Epithelial cell of umbilical artery (primary cell): Measurements from ENCODE around the gene NDUFB4. TPM values are rescaled to one million over a fixed set of nuclear protein-coding genes. Genes with fewer than 3 reads are reported as not detected.

ENCODE experiments used
- total RNA-seq: library from RNA; depleted of rRNA; stranded (reverse); fragments of >200 nt; gene quantifications from 2 replicates; pipeline ENCODE4 v1.2.3, GENCODE V29; 2014

Gene NDUFB4
- 17.3 and 32.2 TPM in 2 replicates for total RNA-seq

GRCh38 chr3:120596116-120596852 is at the start of gene NDUFB4:
Gene NDUFB4, plus strand, starts transcription at chr3:120596336. Its CDS starts 24 bp downstream, at chr3:120596360.

Other genes with a start within 250 kb of the NDUFB4 start
- 15.9 and 22.9 TPM in 2 replicates for gene LRRC58, start 247.0 kb upstream of the NDUFB4 start, total RNA-seq
- 483 and 818 TPM in 2 replicates for gene FSTL1, start 145.3 kb upstream of the NDUFB4 start, total RNA-seq
- 0.32 TPM in 1 of 2 replicates, not detected in the other for gene HGD, start 85.9 kb downstream of the NDUFB4 start, total RNA-seq
- gene RABL3, start 146.2 kb downstream of the NDUFB4 start, total RNA-seq, result 14.9 and 33.6 TPM in 2 replicates
- 29.2 and 41.3 TPM in 2 replicates for gene GTF2E1, start 146.4 kb downstream of the NDUFB4 start, total RNA-seq